MM.1S (cell line): ENCODE data around the gene SGSM1.

ENCODE experiments used
- DNase-seq: peaks from one replicate; pipeline ENCODE4 v3.0.0-alpha.2; 2015
- H2AFZ ChIP-seq: fragments of 300-600 bp; sonication (generic); 2 replicates; pipeline ENCODE4 v1.6.0; 2016; ENCODE audit warnings: antibody characterized with exemption, low read length
- H3F3A ChIP-seq: fragments of 300-600 bp; sonication (generic); 2 replicates; pipeline ENCODE4 v1.6.1; 2016; ENCODE audit warnings: mild to moderate bottlenecking, antibody characterized with exemption, low read length, moderate library complexity, mixed read lengths; ENCODE audit not compliant: insufficient read depth
- H3K27ac ChIP-seq: fragments of 300-600 bp; sonication (generic); 2 replicates; pipeline ENCODE4 v1.5.1; 2016; ENCODE audit warnings: mild to moderate bottlenecking, low read length
- H3K27me3 ChIP-seq: fragments of 300-600 bp; sonication (generic); replicated peaks from 2 replicates; pipeline ENCODE4 v1.6.0; 2016; ENCODE audit warnings: low read length; ENCODE audit not compliant: insufficient read depth
- H3K36me3 ChIP-seq: fragments of 300-600 bp; sonication (generic); replicated peaks from 2 replicates; pipeline ENCODE4 v1.6.1; 2016; ENCODE audit warnings: mild to moderate bottlenecking, low read length, mixed read lengths; ENCODE audit not compliant: insufficient read depth
- H3K4me1 ChIP-seq: fragments of 300-600 bp; sonication (generic); 2 replicates; pipeline ENCODE4 v1.6.1; 2016; ENCODE audit warnings: low read length, mixed read lengths
- H3K4me2 ChIP-seq: fragments of 300-600 bp; sonication (generic); 2 replicates; pipeline ENCODE4 v1.6.0; 2016; ENCODE audit warnings: low read depth, low read length
- H3K4me3 ChIP-seq: fragments of 300-600 bp; sonication (generic); 2 replicates; pipeline ENCODE4 v1.5.1; 2016; ENCODE audit warnings: low read length, mixed read lengths
- H3K79me2 ChIP-seq: fragments of 300-600 bp; sonication (generic); 2 replicates; pipeline ENCODE4 v1.6.1; 2016; ENCODE audit warnings: mixed run types, low read length, mixed read lengths
- H3K9ac ChIP-seq: fragments of 300-600 bp; sonication (generic); 2 replicates; pipeline ENCODE4 v1.6.1; 2016; ENCODE audit warnings: low read length, mixed read lengths
- H3K9me2 ChIP-seq: fragments of 300-600 bp; sonication (generic); replicated peaks from 2 replicates; pipeline ENCODE4 v1.6.1; 2016; ENCODE audit warnings: mild to moderate bottlenecking, low read length, mixed read lengths; ENCODE audit not compliant: insufficient read depth
- H3K9me3 ChIP-seq: fragments of 300-600 bp; sonication (generic); replicated peaks from 2 replicates; pipeline ENCODE4 v1.6.1; 2016; ENCODE audit warnings: mild to moderate bottlenecking, low read length, mixed read lengths; ENCODE audit not compliant: insufficient read depth
- H4K20me1 ChIP-seq: fragments of 300-600 bp; sonication (generic); 2 replicates; pipeline ENCODE4 v1.6.1; 2016; ENCODE audit warnings: mild to moderate bottlenecking, low read length, moderate library complexity, mixed read lengths; ENCODE audit not compliant: insufficient read depth
- CTCF ChIP-seq: fragments of 300-600 bp; sonication (generic); IDR thresholded peaks from 2 replicates; pipeline ENCODE4 v1.5.1; 2016; ENCODE audit warnings: antibody characterized with exemption, low read length, mixed read lengths
- EZH2 ChIP-seq: fragments of 300-600 bp; sonication (generic); optimal IDR thresholded peaks from 2 replicates; pipeline ENCODE3; 2017; ENCODE audit warnings: low read depth, mild to moderate bottlenecking, antibody characterized with exemption, low read length, mixed read lengths
- EZH2phosphoT487 ChIP-seq: fragments of 300-600 bp; sonication (generic); IDR thresholded peaks from 2 replicates; pipeline ENCODE4 v1.6.1; 2018; ENCODE audit warnings: antibody characterized with exemption, low read length

Gene SGSM1

GRCh38 chr22:24962835-24963234, 156.8 kb downstream of the SGSM1 start:
- no peaks in the 10 kb centered on the region for H4K20me1 ChIP-seq
- no peak for TF ChIP-seq EZH2phosphoT487

GRCh38 chr22:24964441-24964840, 158.4 kb downstream of the SGSM1 start:
- no peak overlapping the region for H3K9ac ChIP-seq
- no peaks in the 10 kb centered on the region for H3K27me3 ChIP-seq
- no peaks in the 10 kb centered on the region; the same call in none of the 2 replicates for H3K4me1 ChIP-seq
- no peak overlapping the region for H3K4me3 ChIP-seq
- no peaks in the 10 kb centered on the region for H3F3A ChIP-seq
- H3K9me2 ChIP-seq, result no peaks in the 10 kb centered on the region
- DNase-seq, result no peak
- H3K9me3 ChIP-seq, result no peaks in the 10 kb centered on the region
- no peaks in the 10 kb centered on the region for H3K79me2 ChIP-seq
- no peak overlapping the region for H3K4me2 ChIP-seq
- TF ChIP-seq EZH2phosphoT487 (no peak), EZH2 (no peak), CTCF (no peak)
- no peaks in the 10 kb centered on the region for H4K20me1 ChIP-seq
- no peak overlapping the region for H3K27ac ChIP-seq
- no peaks in the 10 kb centered on the region for H3K36me3 ChIP-seq
- no peak overlapping the region for H2AFZ ChIP-seq

More at GRCh38 chr22:24962835-24963234, 156.8 kb downstream of the SGSM1 start:
- Histone ChIP-seq H3K79me2 (no peaks in the 10 kb centered on the region), H2AFZ (no peak overlapping the region), H3K9me2 (no peaks in the 10 kb centered on the region), H3F3A (no peaks in the 10 kb centered on the region), H3K9me3 (no peaks in the 10 kb centered on the region), H3K9ac (no peak overlapping the region), H3K27me3 (no peaks in the 10 kb centered on the region), H3K4me2 (no peak overlapping the region), H3K4me3 (no peak overlapping the region), H3K27ac (no peak overlapping the region), H3K4me1 (no peaks in the 10 kb centered on the region; the same call in none of the 2 replicates), H3K36me3 (no peaks in the 10 kb centered on the region)
- DNase-seq, result no peak

GRCh38 chr22:24965822-24966626, 160.0 kb downstream of the SGSM1 start:
- no peaks in the 10 kb centered on the region for H3K36me3 ChIP-seq
- H3K9ac ChIP-seq, result peak overlapping the region; percentile 18; the same call in 1 of the 2 replicates
- no peaks in the 10 kb centered on the region for H3K9me3 ChIP-seq
- H3K4me2 ChIP-seq, result peak overlapping the region; percentile 81
- TF ChIP-seq EZH2phosphoT487 (no peak), EZH2 (no peak), CTCF (no peak)
- DNase-seq, result peak; percentile 61
- H4K20me1 ChIP-seq, result no peaks in the 10 kb centered on the region
- no peaks in the 10 kb centered on the region; the same call in none of the 2 replicates for H3K4me1 ChIP-seq
- no peaks in the 10 kb centered on the region for H3F3A ChIP-seq
- no peaks in the 10 kb centered on the region for H3K79me2 ChIP-seq
- H3K27ac ChIP-seq, result peak overlapping the region; percentile 50; the same call in 1 of the 2 replicates
- H3K4me3 ChIP-seq, result peak overlapping the region; percentile 44
- peak overlapping the region; percentile 95 for H2AFZ ChIP-seq
- no peaks in the 10 kb centered on the region for H3K9me2 ChIP-seq
- no peaks in the 10 kb centered on the region for H3K27me3 ChIP-seq

GRCh38 chr22:24968066-24968561, 162.1 kb downstream of the SGSM1 start:
- H3K79me2 ChIP-seq, result no peaks in the 10 kb centered on the region
- no peak overlapping the region for H3K9ac ChIP-seq
- H3K9me3 ChIP-seq, result no peaks in the 10 kb centered on the region
- H2AFZ ChIP-seq, result no peak overlapping the region
- no peaks in the 10 kb centered on the region; the same call in none of the 2 replicates for H3K4me1 ChIP-seq
- H3K4me3 ChIP-seq, result no peak overlapping the region
- no peaks in the 10 kb centered on the region for H3K27me3 ChIP-seq
- no peak overlapping the region for H3K27ac ChIP-seq
- H3K36me3 ChIP-seq, result no peaks in the 10 kb centered on the region
- no peaks in the 10 kb centered on the region for H4K20me1 ChIP-seq
- TF ChIP-seq EZH2phosphoT487 (no peak), CTCF (no peak), EZH2 (no peak)
- no peaks in the 10 kb centered on the region for H3F3A ChIP-seq
- no peak overlapping the region for H3K4me2 ChIP-seq
- no peaks in the 10 kb centered on the region for H3K9me2 ChIP-seq
- DNase-seq, result no peak
